GM12892 (cell line): ENCODE measurements around the gene ZDHHC14.

Source experiments
- DNase-seq: peaks from one replicate; pipeline ENCODE4 v3.0.0; 2011; ENCODE audit not compliant: insufficient read length
- FAIRE-seq: peaks from 2 replicates; lab custom pipeline; 2011; peaks lifted over from hg19 to GRCh38; lab: Jason Lieb, UNC
- POLR2A ChIP-seq: IDR thresholded peaks from 2 replicates; pipeline ENCODE4 v1.6.1; 2011; ENCODE audit warnings: low read depth, low read length, control low read depth
- POLR2AphosphoS5 ChIP-seq: IDR thresholded peaks from 2 replicates; pipeline ENCODE4 v1.6.1; 2011; ENCODE audit warnings: low read depth, low read length, control low read depth
- TAF1 ChIP-seq: IDR thresholded peaks from 2 replicates; pipeline ENCODE4 v1.6.1; 2011; ENCODE audit warnings: low read depth, mild to moderate bottlenecking, control low read depth, low read length, borderline replicate concordance

ZDHHC14 gene

DNA sequence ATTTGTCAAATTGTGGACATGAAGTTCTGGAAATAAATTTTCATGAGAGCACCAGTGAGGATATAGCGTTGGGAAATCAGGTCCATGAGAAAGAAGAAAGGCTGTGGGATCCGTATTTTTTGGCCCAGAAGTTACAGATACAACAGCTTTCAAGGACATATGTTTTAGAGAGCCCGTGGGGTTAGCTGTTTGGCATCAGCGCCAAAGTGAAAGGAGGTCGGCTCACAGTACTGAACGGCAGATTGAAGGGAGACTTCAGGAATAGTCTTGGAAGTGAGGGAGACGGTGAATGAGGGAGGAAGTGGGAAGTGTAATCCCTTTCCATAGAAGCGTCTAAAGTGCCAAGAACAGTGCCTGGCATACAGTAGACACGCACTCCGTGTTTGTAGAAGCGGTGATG is 31.8 kb downstream of the ZDHHC14 start:
- no peak for TF ChIP-seq TAF1
- TF ChIP-seq POLR2A, result no peak
- TF ChIP-seq POLR2AphosphoS5, result no peak
- FAIRE-seq (no peak), DNase-seq (no peak)

DNA sequence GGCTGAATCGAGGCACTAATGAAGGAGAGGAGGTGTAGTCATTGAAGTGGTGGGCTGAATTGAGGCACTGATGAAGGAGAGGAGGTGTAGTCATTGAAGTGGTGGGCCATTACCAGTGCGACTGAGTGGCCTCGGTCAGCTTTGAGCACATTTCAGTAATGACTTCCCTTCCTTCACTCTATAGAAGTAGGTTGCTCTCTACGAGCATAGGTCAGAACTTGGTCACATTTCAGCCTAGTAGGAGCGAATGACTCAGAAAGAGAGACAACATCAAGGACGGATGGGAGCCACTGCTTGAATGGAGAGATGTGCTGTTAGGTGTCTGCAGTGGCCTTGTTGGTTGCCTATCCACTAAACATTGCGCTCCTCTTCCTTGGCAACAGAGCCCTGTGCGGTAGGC is 39.5 kb downstream of the ZDHHC14 start:
- DNase-seq (no peak), FAIRE-seq (no peak)
- TF ChIP-seq POLR2A (no peak), TAF1 (no peak), POLR2AphosphoS5 (no peak)

DNA sequence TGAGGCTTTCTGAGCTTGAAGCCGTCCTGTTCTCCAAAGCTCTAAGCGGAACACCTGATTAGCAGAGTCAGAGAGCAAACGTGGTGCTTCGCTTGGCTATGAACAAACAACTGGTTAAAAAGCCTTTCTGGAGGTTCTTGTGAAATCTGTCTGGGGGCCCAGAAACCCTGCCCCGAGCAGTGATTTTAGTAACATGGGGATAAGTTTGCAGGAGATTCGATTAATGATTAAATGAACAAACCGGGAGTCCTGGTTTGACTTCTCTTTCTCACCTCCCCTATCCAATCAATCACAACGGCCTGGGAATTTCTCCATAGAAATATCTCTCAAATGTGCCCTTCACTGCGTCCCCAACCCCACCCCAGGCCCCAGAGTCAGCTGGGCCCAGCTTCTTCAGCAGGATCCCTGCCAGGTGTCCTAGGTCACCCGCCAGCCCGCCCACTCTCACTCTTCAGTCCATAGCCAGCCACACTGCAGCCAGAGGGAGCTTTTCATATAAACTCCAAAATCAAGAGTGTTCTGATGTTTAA is 43.6 kb downstream of the ZDHHC14 start:
- no peak for DNase-seq
- no peak for FAIRE-seq
- TF ChIP-seq POLR2AphosphoS5, result no peak
- no peak for TF ChIP-seq TAF1
- no peak for TF ChIP-seq POLR2A

DNA sequence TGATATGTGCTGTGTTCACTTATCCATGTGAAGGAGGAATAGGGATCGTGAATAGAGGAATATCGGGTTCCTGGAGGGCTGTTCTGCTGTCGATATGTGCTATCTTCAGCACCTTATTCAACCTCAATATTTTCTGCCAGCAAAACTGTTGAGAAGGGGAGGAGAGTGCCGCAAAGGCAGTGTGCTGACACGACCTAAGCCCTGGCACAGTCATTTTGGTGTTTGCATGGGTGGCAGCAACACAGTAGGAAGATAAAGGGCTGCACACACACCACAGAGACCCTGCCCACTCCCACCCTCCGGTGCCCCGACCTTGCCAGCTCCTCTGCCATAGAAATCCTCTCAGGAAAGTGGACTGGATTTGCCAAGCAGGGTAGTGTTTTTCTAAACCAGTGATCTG is 47.0 kb downstream of the ZDHHC14 start:
- no peak for TF ChIP-seq TAF1
- no peak for TF ChIP-seq POLR2A
- TF ChIP-seq POLR2AphosphoS5, result no peak
- FAIRE-seq (no peak), DNase-seq (no peak)

DNA sequence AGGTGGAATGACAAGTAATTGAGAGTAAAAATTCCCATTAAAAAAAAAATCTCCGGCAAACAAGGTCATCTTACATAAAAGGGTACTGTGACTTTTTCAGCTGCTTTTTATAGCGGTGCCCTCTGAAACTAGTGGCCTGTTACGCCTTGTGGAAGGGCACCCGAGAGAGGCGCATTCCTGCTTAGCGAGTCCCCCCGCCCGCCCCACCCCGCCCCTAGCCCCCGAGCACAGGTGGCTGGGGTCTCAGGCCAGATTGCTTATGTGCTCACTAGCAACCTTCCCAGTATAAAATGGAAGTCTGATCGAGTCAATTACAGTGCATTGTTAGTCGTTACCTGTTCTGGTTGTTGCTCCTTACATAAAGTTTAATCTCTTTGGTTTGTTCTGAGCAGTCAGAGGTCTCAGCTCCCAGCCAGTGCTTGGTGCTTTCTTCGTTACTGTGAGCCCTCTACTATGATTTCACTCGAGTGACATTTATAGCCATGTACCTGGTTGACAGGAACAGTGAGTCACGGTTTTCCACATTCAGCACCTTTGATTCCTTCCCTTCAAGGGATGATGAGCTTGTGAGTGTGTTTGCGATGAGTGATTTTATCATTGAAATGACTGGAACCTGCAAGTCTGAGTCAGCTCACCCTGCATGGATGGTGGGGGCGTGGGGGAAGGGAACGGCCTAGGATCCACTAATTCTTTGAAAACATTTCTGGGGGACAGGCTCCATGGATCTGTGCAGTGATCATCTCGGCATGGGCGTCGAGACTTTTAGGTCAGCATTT is 47.6 kb downstream of the ZDHHC14 start:
- no peak for DNase-seq
- TF ChIP-seq POLR2A (no peak), POLR2AphosphoS5 (no peak), TAF1 (no peak)
- FAIRE-seq, result no peak

DNA sequence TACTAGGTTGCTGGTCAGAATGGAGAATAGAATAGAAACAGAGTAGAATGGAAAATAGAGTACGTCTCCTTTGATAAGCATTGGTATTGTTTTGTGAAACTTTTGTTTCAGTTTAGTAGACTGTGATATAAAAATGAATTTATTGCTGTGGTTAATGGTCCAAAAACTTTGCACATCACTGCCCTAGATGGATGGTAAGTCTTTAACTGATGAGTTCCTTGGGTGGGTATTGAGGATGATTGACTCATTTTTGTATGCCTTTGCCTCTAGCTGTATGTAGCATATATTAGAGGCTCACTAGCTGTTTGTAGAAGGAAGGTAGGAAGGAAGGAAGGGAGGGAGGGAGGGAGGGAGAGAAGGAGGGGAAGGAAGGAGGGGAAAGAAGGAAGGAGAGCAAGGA is 48.3 kb downstream of the ZDHHC14 start:
- no peak for DNase-seq
- TF ChIP-seq POLR2A, result no peak
- no peak for TF ChIP-seq TAF1
- no peak for TF ChIP-seq POLR2AphosphoS5
- FAIRE-seq, result no peak

DNA sequence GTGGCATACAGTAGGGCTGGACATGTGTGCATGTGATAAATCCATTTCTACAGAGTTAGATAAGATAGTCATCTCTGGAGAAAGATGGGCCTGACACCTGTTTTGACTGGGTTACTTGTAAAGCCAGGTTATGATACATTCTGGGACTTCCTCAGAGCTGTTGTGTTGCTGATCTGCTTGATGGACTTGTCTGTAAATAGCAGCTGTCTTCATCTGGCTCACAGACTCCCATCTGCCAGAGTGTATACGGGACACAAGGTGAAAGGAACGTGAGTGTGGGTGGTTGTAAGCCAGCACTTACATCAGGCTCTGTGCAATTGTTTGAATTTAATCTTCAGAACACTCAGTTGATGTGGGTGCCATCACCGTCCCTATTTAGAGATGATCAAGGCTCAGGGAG is 49.8 kb downstream of the ZDHHC14 start:
- no peak for DNase-seq
- FAIRE-seq, result no peak
- TF ChIP-seq TAF1, result no peak
- no peak for TF ChIP-seq POLR2A
- no peak for TF ChIP-seq POLR2AphosphoS5

DNA sequence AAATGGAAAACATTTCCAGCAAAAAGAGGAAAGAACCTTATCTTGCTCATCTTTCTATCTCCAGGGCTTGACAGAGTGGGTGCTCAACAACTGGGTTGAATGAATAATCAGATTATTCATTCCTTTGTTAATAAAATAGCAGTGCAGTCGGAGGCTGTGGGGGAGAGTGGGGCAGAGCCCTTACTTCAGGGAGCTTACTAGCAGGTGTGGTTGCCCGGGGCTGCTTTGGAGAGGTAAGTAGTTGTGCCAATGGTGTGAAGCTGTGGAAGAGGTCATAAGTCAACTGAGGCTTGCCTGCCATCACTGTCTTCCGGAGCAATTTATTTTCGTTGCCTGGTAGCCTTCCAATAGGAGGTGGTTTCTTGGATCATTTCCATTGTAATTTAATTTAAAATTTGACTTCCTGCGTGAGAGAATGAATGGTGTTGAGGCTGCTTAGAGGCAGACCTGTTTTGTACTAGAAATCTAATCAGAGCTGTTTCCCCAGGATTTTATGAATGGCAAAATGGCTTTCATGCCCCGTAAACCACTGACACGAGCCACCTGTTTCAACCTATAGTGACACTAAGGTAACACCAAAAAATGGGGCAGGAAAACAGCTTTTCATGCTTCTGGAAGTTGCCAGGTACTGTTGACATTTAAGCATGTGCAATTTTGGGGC is 51.4 kb downstream of the ZDHHC14 start:
- no peak for TF ChIP-seq TAF1
- TF ChIP-seq POLR2AphosphoS5, result no peak
- no peak for TF ChIP-seq POLR2A
- FAIRE-seq (no peak), DNase-seq (no peak)

DNA sequence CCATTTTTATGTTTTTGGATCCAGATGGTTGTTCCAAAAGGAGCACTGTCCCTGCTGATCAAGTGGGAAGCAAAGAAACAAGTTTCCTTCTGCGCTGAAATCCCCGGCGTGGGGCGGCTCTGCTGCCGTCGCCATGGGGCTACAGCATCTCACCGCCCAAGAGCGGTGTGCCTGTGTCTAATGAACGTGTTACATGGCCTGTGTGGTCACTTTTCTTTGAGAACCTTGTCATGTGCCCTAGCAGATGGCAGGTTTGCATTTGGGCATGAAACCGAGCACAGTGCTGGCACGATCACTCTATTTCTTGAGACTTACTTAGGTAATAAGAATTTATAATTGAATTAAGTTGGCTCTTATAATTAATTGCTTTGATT is 51.9 kb downstream of the ZDHHC14 start:
- FAIRE-seq (no peak), DNase-seq (no peak)
- TF ChIP-seq POLR2AphosphoS5, result no peak
- no peak for TF ChIP-seq POLR2A
- no peak for TF ChIP-seq TAF1

DNA sequence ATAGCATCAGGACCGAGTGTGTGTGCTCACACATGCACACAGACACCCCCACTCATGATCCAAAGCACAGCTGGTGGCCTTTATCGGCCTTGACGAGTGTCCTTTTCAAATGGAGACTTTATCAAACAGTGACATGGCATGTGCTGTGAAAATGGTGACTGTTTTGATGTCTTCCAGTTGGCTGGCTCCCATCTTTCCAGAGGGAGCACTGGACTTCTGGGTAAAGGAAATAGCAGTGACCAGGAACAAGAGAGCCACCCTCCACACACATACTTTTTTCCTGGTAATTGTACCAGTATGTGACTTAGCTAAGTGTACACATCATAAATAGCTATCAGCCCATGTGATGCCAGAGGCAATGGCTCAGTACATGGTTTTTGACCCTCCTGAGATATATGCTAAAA is 52.7 kb downstream of the ZDHHC14 start:
- TF ChIP-seq TAF1 (no peak), POLR2A (no peak), POLR2AphosphoS5 (no peak)
- no peak for DNase-seq

DNA sequence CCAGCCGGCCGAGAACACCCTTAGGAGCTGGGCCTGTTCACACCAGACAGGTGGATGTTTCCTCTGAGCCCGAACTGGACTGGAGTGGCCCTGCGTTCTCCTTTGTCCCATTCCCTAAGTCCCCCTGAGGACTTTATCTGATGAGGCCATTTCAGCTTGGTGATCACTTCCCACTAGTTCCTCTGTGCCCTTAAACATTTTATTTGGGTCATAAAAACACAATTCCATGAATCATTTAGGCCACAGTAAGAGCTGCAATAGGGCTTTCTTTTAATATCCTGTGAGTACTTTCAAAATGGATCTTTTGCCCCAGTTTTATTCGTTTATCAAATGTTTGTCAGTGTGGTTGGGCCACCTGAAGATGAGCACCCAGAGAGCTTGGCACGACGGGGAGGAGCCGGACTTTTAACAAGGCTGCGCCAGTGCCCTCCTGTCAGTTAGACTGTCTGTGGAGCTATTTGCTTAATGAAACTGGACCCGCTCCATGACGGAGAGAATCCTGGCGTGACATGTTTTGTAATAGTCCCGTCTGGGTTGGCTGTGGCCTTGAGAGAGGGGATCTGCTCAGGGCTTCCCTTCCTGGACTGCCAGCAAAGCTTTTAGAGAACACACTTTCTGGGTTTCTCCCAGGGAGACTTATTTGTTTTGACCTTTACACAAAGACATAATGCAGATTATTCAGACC is 53.5 kb downstream of the ZDHHC14 start:
- DNase-seq (no peak), FAIRE-seq (no peak)
- TF ChIP-seq TAF1, result no peak

More for the DNA sequence above, 52.7 kb downstream of the ZDHHC14 start:
- no peak for FAIRE-seq
